ENCODE results near the gene MED9.
"Not testable (repeated sequence)": the region's sequence is repeated elsewhere in the genome, so short reads cannot be mapped to it uniquely, and the experiment has no call there.

MED9 gene

DNA sequence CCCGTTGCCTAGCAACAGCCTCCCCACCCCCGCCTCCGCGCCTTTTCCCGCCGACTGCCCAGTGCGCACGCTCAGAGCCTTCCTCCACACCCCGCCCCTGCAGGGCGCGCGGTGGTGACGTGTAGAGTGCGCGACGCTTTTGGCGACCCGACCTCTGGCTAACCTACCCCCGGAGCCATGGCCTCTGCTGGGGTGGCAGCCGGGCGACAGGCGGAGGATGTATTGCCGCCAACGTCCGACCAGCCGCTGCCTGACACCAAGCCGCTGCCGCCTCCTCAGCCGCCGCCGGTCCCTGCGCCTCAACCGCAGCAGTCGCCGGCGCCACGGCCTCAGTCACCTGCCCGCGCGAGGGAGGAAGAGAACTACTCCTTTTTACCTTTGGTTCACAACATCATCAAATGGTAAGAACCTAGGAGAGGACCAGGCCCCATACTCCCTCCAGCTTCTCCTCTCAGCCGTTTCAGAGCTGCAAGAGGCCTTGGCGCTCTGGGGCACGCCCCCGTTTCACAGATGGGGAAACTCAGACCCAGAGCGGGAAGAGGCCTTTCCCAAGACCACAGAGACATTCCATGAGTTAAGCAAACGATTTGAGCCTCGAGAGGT is at the start of gene MED9:
Gene MED9, plus strand, starts transcription at position 136 of the 603 bp plus-strand sequence. Its CDS starts 42 bp downstream, at position 178.
- DNase-seq = peak; percentile 49

GRCh38 chr17:17429222-17429621 is 47.6 kb upstream of the MED9 start:
- DNase-seq = no peak

- DNase-seq = not testable (repeated sequence)
Measured at GRCh38 chr17:17430924-17431323, 45.9 kb upstream of the MED9 start.

GRCh38 chr17:17431605-17432004 is 45.2 kb upstream of the MED9 start:
- no peak for DNase-seq

DNA sequence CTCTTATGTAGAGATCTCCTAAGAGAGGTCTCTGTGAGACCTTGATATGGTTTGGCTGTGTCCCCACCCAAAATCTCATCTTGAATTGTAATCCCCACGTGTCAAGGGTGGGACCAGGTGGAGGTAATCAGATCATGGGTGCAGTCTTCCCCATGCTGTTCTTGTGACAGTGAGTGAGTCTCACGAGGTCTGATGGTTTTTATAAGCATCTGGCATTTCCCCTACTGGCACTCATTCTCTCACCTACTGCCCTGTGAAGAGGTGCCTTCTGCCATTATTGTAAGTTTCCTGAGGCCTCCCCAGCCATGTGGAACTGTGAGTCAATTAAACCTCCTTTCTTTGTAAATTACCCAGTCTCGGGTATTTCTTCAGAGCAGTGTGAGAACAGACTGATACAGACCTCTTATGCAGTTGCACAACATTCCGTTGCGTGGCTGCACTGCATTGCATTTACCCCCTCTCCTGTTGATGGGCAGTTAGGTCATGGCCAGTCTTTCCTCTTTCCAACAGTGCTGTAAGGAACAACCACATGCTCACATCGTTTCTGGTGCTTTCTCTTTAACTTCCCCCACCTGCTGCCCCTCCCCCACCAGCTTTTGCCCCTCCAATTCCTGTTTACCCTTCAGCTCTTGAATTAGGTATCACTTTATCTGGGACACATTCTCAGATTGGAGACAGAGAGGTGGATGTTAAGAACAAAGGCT is 43.6 kb upstream of the MED9 start:
- DNase-seq = no peak

DNA sequence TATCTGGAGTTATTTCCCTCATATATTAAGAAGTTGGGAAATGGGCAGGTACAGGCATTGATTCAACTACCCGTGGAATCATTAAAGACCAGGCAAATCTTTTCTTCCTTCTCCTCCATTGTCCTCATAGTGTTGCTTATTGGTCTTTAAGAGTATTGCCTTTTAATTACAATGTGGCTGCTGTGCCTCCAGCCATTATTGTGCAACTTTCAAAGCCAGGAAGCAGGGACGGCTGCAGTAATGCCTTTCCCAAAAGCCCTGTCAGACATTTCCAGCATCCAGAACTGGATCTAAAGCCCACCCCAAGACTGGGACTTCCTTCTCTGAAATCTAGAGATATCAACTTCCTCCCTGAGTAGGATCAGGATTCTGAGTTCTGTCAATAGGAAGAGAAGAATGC is 42.3 kb upstream of the MED9 start:
- no peak for DNase-seq

GRCh38 chr17:17435323-17435722 is 41.5 kb upstream of the MED9 start:
- DNase-seq = no peak

- no peak for DNase-seq
Measured at GRCh38 chr17:17437461-17437860, 39.3 kb upstream of the MED9 start.

GRCh38 chr17:17437893-17438292 is 38.9 kb upstream of the MED9 start:
- no peak for DNase-seq

GRCh38 chr17:17440010-17440843 is 36.6 kb upstream of the MED9 start:
- peak; percentile 12 for DNase-seq

DNA sequence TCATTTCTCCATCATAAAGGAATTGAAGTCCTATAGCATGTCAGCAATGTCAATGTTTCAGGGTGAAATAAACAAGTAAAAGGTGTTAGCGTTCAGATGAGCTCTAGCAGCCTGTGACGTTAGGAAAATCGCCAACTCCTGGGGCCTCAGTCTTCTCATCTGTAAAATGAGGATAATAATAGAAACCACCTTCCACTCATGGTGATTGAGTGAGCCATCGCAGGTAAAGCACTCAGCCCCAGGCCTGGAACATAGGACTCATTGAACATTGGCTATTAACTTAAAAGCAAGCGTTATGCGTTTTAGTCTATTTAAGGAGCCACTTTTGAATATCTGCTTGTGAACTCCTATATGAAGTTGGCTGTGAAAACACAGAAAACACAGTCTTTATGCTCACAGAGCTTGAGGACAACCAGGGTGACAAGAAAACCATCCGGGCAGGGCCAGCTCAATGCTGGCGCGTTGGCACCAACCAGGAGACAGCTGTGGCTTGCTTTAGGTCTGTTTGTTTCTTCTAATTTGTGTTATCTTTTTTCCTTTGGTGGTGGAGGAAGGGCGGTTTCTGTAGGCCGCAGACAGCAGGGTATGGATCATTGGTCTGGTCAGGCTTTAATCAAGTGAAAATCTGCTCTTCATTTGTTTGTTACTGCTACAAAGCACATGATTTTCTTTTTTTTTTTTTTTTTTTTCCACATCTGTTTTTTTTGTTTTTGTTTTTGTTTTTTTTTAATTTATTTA is 35.7 kb upstream of the MED9 start:
- DNase-seq = no peak

DNA sequence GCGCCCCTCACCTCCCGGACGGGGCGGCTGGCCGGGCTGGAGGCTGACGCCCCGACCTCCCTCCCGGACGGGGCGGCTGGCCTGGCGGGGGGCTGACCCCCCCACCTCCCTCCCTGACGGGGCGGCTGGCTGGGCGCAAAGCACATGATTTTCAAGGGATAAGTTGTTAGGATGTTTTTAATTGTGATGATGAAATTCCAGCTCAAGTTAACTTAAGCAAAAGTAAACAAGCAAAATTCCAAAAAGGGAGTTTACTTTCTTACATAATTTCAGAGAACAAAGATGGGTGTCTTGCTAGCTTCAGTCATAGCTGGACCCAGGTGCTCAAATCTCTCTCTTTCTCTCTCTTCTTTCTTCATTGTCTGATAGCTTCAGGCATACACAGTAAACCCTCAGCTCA is 33.6 kb upstream of the MED9 start:
- DNase-seq = no peak

- no peak for DNase-seq
Measured at GRCh38 chr17:17445296-17445924, 31.4 kb upstream of the MED9 start.

GRCh38 chr17:17445925-17446665 is 30.7 kb upstream of the MED9 start:
- no peak for DNase-seq

- DNase-seq = no peak
Measured at GRCh38 chr17:17446666-17447155, 30.1 kb upstream of the MED9 start.

DNA sequence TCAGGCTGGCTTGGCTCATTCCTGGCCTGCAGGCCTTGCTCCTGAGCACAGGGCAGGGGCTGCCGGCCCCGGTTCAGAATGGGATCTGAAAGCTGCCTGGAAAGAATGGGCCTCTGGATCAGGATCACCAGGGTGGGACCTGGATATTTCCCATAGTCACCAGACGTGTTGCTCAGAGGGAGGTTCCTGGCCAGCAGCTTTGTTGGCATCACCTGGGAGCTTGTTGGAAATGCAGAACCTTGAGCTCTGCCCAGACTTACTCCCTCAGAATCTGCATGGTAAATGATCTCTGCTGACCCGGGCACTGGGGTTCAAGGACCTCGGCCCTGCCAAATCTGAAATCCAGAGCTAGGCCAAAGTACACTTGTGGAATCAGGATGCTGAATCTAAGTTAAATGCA is 29.5 kb upstream of the MED9 start:
- no peak for DNase-seq

- DNase-seq = no peak
Measured at GRCh38 chr17:17448076-17448475, 28.7 kb upstream of the MED9 start.

GRCh38 chr17:17448723-17449122 is 28.1 kb upstream of the MED9 start:
- DNase-seq = no peak

DNA sequence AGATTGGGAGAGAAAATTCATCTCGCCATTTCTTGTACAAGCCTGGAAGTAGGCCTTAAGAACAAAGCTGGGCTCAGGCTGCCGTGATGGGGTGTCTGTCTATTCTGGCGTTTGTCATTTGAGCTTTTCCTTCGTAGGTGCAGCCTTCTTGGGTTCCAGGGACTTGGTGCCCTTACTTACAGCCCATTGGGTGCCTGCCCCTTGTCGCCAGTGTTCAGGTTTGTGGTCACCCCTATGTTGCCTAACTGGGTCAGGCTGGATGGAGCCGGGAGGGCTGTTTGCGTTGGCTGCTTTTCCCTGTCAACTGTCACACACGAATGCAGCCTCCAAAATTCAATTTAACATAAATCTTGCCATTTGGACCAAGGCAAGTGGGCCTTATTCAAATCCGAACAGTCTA is 23.7 kb upstream of the MED9 start:
- DNase-seq = no peak

DNA sequence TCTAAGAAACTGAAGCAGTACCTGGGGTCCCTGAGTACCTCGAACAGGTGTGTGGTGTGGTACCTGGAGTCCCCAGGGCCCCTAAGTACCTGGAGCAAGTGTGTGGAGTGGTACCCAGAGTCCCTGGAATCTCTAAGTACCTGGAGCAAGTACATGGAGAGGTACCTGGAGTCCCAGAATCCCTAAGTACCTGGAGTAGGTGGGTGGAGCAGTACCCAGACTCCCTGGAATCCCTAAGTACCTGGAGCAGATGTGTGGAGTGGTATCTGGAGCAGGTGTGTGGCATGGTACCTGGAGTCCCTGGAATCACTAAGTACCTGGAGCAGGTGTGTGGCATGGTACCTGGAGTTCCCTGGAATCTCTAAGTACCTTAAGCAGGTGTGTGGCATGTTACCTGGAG is 22.5 kb upstream of the MED9 start:
- DNase-seq = no peak

GRCh38 chr17:17454700-17455099 is 22.1 kb upstream of the MED9 start:
- not testable (repeated sequence) for DNase-seq

DNA sequence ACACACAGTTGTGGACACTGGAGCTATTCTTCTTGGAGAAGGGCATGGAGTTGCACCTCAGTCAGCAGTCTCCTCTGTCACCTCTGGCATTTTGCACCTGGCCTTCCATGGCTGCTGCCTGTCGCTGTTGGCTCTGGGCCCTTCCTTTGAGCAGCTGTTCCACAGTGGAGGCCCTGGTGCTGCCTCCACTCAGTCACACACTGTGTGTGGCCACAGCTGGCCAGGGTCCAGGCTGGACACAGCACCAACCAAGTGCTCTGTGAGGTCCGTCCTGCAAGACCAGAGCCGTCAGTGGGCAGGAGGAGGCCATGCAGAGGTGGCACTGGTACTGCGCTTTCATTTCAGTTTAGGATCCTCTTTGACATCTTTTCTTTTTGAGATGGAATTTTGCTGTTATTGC is 21.6 kb upstream of the MED9 start:
- DNase-seq = no peak
